Type B pancreatic cell (in vitro differentiated cells): ENCODE results near the gene UBASH3B. TPM values are rescaled to one million over a fixed set of nuclear protein-coding genes. Genes with fewer than 3 reads are reported as not detected.

ENCODE experiments used
- DNase-seq: peaks from one replicate; pipeline ENCODE4 v3.0.0; 2021; ENCODE audit warnings: mixed read lengths; ENCODE audit not compliant: unreplicated experiment; ENCODE audit errors: extremely low spot score
- H3K27ac Mint-ChIP-seq: 2 replicates; pipeline ENCODE4 v1.8.0; 2021; ENCODE audit warnings: mild to moderate bottlenecking, mixed read lengths
- H3K27me3 Mint-ChIP-seq: 2 replicates; pipeline ENCODE4 v1.8.0; 2021; ENCODE audit warnings: mixed read lengths
- H3K36me3 Mint-ChIP-seq: 2 replicates; pipeline ENCODE4 v1.8.0; 2021; ENCODE audit warnings: mixed read lengths
- H3K4me1 Mint-ChIP-seq: one replicate; pipeline ENCODE4 v1.8.0; 2021; ENCODE audit warnings: mixed read lengths; ENCODE audit not compliant: unreplicated experiment
- H3K4me3 Mint-ChIP-seq: 2 replicates; pipeline ENCODE4 v1.8.0; 2021; ENCODE audit warnings: mild to moderate bottlenecking, mixed read lengths
- H3K9me3 Mint-ChIP-seq: 2 replicates; pipeline ENCODE4 v1.8.0; 2021; ENCODE audit warnings: mixed read lengths
- total RNA-seq: library from RNA; stranded (reverse); gene quantifications from 2 replicates; pipeline ENCODE4 v1.2.1, GENCODE V29; 2021; ENCODE audit warnings: low replicate concordance
- TF ChIP-seq, protein P1 (sequence below): fragments of 200-600 bp; sonication (generic); conservative IDR thresholded peaks from 2 replicates; pipeline ENCODE4 v1.5.0; 2021; ENCODE audit warnings: antibody characterized with exemption, mild to moderate bottlenecking

The UBASH3B gene
- total RNA-seq, 1 donor from 2014 or later, result 8.6 TPM

- Mint-ChIP-seq H3K27ac (no peak overlapping the region), H3K9me3 (no peaks in the 10 kb centered on the region), H3K27me3 (no peaks in the 10 kb centered on the region), H3K4me3 (no peak overlapping the region), H3K36me3 (no peaks in the 10 kb centered on the region), H3K4me1 (no peaks in the 10 kb centered on the region)
- DNase-seq, result no peak
- TF ChIP-seq, protein P1, sequence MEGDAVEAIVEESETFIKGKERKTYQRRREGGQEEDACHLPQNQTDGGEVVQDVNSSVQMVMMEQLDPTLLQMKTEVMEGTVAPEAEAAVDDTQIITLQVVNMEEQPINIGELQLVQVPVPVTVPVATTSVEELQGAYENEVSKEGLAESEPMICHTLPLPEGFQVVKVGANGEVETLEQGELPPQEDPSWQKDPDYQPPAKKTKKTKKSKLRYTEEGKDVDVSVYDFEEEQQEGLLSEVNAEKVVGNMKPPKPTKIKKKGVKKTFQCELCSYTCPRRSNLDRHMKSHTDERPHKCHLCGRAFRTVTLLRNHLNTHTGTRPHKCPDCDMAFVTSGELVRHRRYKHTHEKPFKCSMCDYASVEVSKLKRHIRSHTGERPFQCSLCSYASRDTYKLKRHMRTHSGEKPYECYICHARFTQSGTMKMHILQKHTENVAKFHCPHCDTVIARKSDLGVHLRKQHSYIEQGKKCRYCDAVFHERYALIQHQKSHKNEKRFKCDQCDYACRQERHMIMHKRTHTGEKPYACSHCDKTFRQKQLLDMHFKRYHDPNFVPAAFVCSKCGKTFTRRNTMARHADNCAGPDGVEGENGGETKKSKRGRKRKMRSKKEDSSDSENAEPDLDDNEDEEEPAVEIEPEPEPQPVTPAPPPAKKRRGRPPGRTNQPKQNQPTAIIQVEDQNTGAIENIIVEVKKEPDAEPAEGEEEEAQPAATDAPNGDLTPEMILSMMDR, result no peak
Measured at GRCh38 chr11:122763108-122763507, 107.6 kb downstream of the UBASH3B start.

GRCh38 chr11:122764371-122765090 is 109.0 kb downstream of the UBASH3B start:
- TF ChIP-seq, protein P1, result no peak
- no peak overlapping the region for H3K4me3 Mint-ChIP-seq
- no peaks in the 10 kb centered on the region for H3K4me1 Mint-ChIP-seq
- no peaks in the 10 kb centered on the region for H3K27me3 Mint-ChIP-seq
- no peak overlapping the region for H3K27ac Mint-ChIP-seq
- DNase-seq, result no peak
- H3K36me3 Mint-ChIP-seq, result no peaks in the 10 kb centered on the region
- H3K9me3 Mint-ChIP-seq, result no peaks in the 10 kb centered on the region

DNA sequence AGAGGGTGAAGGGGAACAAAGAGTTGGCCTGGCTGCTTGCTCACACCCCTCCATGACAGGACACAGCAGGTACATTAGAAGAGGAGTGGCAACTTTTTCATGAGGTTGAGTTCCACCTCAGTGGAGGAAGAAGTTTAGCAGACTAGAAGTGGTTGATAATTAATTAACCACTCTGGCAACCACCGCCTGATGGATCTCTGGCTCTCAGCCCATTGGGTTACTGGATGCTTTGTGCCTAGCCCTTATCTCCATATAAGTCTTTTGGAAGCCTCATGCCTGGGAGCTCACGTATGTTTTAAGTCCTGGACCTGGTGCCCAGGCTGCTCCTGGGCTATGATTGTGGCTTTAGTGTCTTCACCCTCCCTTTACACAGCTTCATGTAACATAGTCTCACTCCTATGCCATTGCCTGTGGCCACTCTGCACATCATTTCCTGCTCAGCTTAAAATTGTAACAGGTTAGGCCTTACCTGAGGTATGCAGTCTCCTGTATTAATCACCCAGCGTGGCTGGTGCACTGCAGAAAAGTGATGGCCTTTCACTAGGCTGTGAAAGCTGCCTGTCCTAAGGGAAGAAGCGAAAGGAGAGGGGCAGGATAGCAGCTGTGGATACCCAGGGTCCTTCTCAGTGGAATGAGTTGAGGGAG is 110.1 kb downstream of the UBASH3B start:
- H3K9me3 Mint-ChIP-seq, result no peaks in the 10 kb centered on the region
- no peaks in the 10 kb centered on the region for H3K36me3 Mint-ChIP-seq
- no peak overlapping the region for H3K27ac Mint-ChIP-seq
- H3K27me3 Mint-ChIP-seq, result peaks cover 3% of the 10 kb centered on the region
- TF ChIP-seq, protein P1, result no peak
- DNase-seq, result no peak
- H3K4me3 Mint-ChIP-seq, result no peak overlapping the region
- no peaks in the 10 kb centered on the region for H3K4me1 Mint-ChIP-seq

DNA sequence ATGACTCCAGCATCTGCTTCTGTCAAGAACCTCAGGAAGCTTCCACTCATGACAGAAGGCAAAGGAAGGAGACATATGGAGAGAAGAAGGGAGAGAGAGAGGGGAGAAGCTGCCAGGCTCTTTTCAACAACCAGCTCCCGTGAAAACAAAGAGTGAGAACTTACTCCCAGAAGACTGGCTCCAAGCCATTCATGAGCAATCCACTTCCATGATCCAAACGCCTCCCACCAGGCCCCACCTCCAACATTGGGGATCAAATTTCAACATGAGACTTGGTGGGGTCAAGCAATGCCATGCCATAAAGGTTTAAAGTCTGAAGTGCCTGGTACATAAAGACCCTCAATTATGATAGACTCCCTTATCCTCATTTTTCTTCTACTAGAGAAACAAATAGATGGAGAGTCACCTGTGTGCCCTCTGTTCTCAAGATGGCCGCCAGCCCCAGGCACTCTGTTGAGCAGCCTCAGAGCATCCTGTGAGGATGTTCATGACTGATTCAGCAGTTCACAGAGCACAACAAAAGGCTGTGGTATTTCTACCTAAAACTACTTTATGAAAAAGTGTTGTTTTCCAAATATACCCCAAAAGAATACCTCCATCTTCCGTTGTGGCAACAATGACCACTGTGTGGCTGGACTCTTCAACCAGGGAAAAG is 113.7 kb downstream of the UBASH3B start:
- Mint-ChIP-seq H3K27me3 (peaks cover 11% of the 10 kb centered on the region), H3K9me3 (no peaks in the 10 kb centered on the region), H3K4me1 (peaks cover 13% of the 10 kb centered on the region), H3K27ac (no peak overlapping the region), H3K36me3 (no peaks in the 10 kb centered on the region), H3K4me3 (no peak overlapping the region)
- DNase-seq, result no peak
- TF ChIP-seq, protein P1, result no peak

- no peak overlapping the region for H3K4me3 Mint-ChIP-seq
- H3K27ac Mint-ChIP-seq, result no peak overlapping the region
- H3K4me1 Mint-ChIP-seq, result peaks cover 19% of the 10 kb centered on the region
- no peaks in the 10 kb centered on the region for H3K9me3 Mint-ChIP-seq
- DNase-seq, result no peak
- peaks cover 21% of the 10 kb centered on the region for H3K27me3 Mint-ChIP-seq
- H3K36me3 Mint-ChIP-seq, result no peaks in the 10 kb centered on the region
- TF ChIP-seq, protein P1, result no peak
Measured at GRCh38 chr11:122772945-122773344, 117.4 kb downstream of the UBASH3B start.
